HepG2 (cell line): ENCODE measurements around the gene GINM1. TPM values are rescaled to one million over a fixed set of nuclear protein-coding genes. Genes with fewer than 3 reads are reported as not detected.
A peak's percentile ranks its signal among the peaks of the same experiment; 100 is the strongest.

ENCODE experiments used
- ARNTL ChIP-seq: sonication (generic); formaldehyde crosslinking; IDR thresholded peaks from 2 replicates; pipeline ENCODE4 v1.4.0; 2020; ENCODE audit warnings: mild to moderate bottlenecking, missing genetic modification reagents
- CHCHD3 ChIP-seq: sonication (generic); formaldehyde crosslinking; IDR thresholded peaks from 2 replicates; pipeline ENCODE4 v1.8.0; 2022; ENCODE audit warnings: mild to moderate bottlenecking, missing genetic modification reagents, moderate library complexity
- DMAP1 ChIP-seq: IDR thresholded peaks from 2 replicates; pipeline ENCODE4 v1.6.1; 2016
- DMTF1 ChIP-seq: sonication (generic); formaldehyde crosslinking; IDR thresholded peaks from 2 replicates; pipeline ENCODE4 v1.4.0; 2020; ENCODE audit warnings: mild to moderate bottlenecking, missing genetic modification reagents
- EP300 ChIP-seq, 3 experiments: sonication (generic) in 1 of 3; formaldehyde crosslinking in 1 of 3; IDR thresholded peaks; 2 replicates each; pipeline versions ENCODE4 v1.5.1 to v1.6.1; 2011 to 2020; ENCODE audit warnings: low read depth in 2 of 3, low read length in 2 of 3, borderline replicate concordance in 1 of 3, improper control_type of control experiment in 1 of 3, mild to moderate bottlenecking in 1 of 3, missing genetic modification reagents in 1 of 3, moderate library complexity in 1 of 3
- ETV5 ChIP-seq: IDR thresholded peaks from 2 replicates; pipeline ENCODE4 v1.6.1; 2018; ENCODE audit warnings: missing biosample characterization, missing genetic modification reagents, inconsistent platforms, borderline replicate concordance
- HOXA7 ChIP-seq: sonication (generic); formaldehyde crosslinking; IDR thresholded peaks from 2 replicates; pipeline ENCODE4 v1.8.1; 2022; ENCODE audit warnings: mild to moderate bottlenecking, missing genetic modification reagents, moderate library complexity
- ISL2 ChIP-seq: sonication (generic); formaldehyde crosslinking; IDR thresholded peaks from 2 replicates; pipeline ENCODE4 v1.5.0; 2020; ENCODE audit warnings: missing genetic modification reagents
- KAT2B ChIP-seq: fragments of 150-350 bp; IDR thresholded peaks from 2 replicates; pipeline ENCODE4 v1.6.1; 2014; ENCODE audit warnings: low read depth, low read length, borderline replicate concordance
- KDM5B ChIP-seq: sonication (generic); formaldehyde crosslinking; IDR thresholded peaks from 2 replicates; pipeline ENCODE4 v1.4.0; 2020; ENCODE audit warnings: missing genetic modification reagents, mild to moderate bottlenecking, borderline replicate concordance
- MED8 ChIP-seq: sonication (generic); formaldehyde crosslinking; IDR thresholded peaks from 2 replicates; pipeline ENCODE4 v1.8.1; 2023; ENCODE audit warnings: mild to moderate bottlenecking, missing genetic modification reagents; ENCODE audit not compliant: insufficient replicate concordance
- MIER3 ChIP-seq: IDR thresholded peaks from 2 replicates; pipeline ENCODE4 v1.6.1; 2016; ENCODE audit warnings: missing compliant biosample characterization, borderline replicate concordance
- MIXL1 ChIP-seq: IDR thresholded peaks from 2 replicates; pipeline ENCODE4 v1.6.1; 2016
- MTA1 ChIP-seq: sonication (generic); formaldehyde crosslinking; IDR thresholded peaks from 2 replicates; pipeline ENCODE4 v1.4.0; 2020; ENCODE audit warnings: missing genetic modification reagents, mild to moderate bottlenecking, borderline replicate concordance
- NR2C2 ChIP-seq: sonication (generic); formaldehyde crosslinking; IDR thresholded peaks from 2 replicates; pipeline ENCODE4 v1.4.0; 2020; ENCODE audit warnings: missing genetic modification reagents, mild to moderate bottlenecking, moderate library complexity, borderline replicate concordance
- TRIM22 ChIP-seq: fragments of 450-650 bp; IDR thresholded peaks from 2 replicates; pipeline ENCODE4 v1.6.1; 2017
- ZBTB7A ChIP-seq: sonication (generic); formaldehyde crosslinking; IDR thresholded peaks from 2 replicates; pipeline ENCODE4 v1.8.0; 2022; ENCODE audit warnings: mild to moderate bottlenecking, missing genetic modification reagents
- ZNF136 ChIP-seq: sonication (generic); formaldehyde crosslinking; IDR thresholded peaks from 2 replicates; pipeline ENCODE4 v1.8.1; 2022; ENCODE audit warnings: low read depth, mild to moderate bottlenecking, moderate library complexity, missing genetic modification reagents
- ZNF276 ChIP-seq: sonication (generic); formaldehyde crosslinking; IDR thresholded peaks from 2 replicates; pipeline ENCODE4 v1.4.0; 2020; ENCODE audit warnings: mild to moderate bottlenecking, low read depth, missing genetic modification reagents
- ZNF788 ChIP-seq: sonication (generic); formaldehyde crosslinking; IDR thresholded peaks from 2 replicates; pipeline ENCODE4 v1.5.0; 2020; ENCODE audit warnings: mild to moderate bottlenecking, missing genetic modification reagents, borderline replicate concordance
- polyA plus RNA-seq, 8 experiments: library from polyadenylated mRNA; depleted of rRNA in 3 of 8; stranded (reverse) in 7 of 8; unstranded in 1 of 8; fragments of >200 nt; fragmentation: Illumina TruSeq in 4 of 8; extraction: Trizol in 4 of 8; gene quantifications; 2 replicates each; pipeline versions ENCODE4 v1.2.1 to v1.2.3, GENCODE V29; 2011 to 2016; ENCODE audit warnings: low read depth in 4 of 8, missing spikeins in 1 of 8, mixed read lengths in 1 of 8; ENCODE audit not compliant: insufficient read depth in 1 of 8
- total RNA-seq, 5 experiments: library from RNA; depleted of rRNA; stranded (reverse); fragments of >200 nt; fragmentation: Illumina TruSeq; extraction: Trizol; gene quantifications; 2 replicates each; pipeline ENCODE4 v1.2.3, GENCODE V29; 2016; ENCODE audit warnings: low read depth in 1 of 5
- TF ChIP-seq, protein P1 (sequence below): sonication (generic); formaldehyde crosslinking; IDR thresholded peaks from 2 replicates; pipeline ENCODE4 v1.4.0; 2020; ENCODE audit warnings: missing genetic modification reagents

The GINM1 gene
- total and polyA plus RNA-seq, 2 of the 13 experiments (the other 11 are each of a cell fraction or from before 2014, with no cell fraction given), result 19.4 to 27.5 TPM

- TF ChIP-seq MIXL1 (CRISPR knock-in tag) (no peak), HOXA7 (CRISPR knock-in tag) (no peak), ETV5 (CRISPR knock-in tag) (0 out of 2 replicates have a peak, but pooled peaks have one; percentile 47), KAT2B (no peak), KDM5B (peak; percentile 91), MTA1 (CRISPR knock-in tag) (peak; percentile 79; the same call in 1 of the 2 replicates), MIER3 (no peak), DMAP1 (peak; percentile 52; the same call in 1 of the 2 replicates), ZNF276 (peak; percentile 74; the same call in 1 of the 2 replicates), EP300 (IDR thresholded peaks at IDR 0.05; ENCODE audit: low read depth in 2 of 2, low read length in 2 of 2) (no peak), EP300 (CRISPR knock-in tag; IDR thresholded peaks at IDR 0.05; ENCODE audit: borderline replicate concordance) (no peak), ISL2 (no peak; the same call in 1 of the 2 replicates), MED8 (no peak), ZBTB7A (no peak), DMTF1 (no peak), ZNF136 (peak; percentile 98), TRIM22 (no peak), CHCHD3 (CRISPR knock-in tag) (0 out of 2 replicates have a peak, but pooled peaks have one; percentile 38), ZNF788 (peak; percentile 75), ARNTL (peak; percentile 34; the same call in 1 of the 2 replicates), NR2C2 (CRISPR knock-in tag) (peak; percentile 46; the same call in 1 of the 2 replicates)
- TF ChIP-seq, protein P1, sequence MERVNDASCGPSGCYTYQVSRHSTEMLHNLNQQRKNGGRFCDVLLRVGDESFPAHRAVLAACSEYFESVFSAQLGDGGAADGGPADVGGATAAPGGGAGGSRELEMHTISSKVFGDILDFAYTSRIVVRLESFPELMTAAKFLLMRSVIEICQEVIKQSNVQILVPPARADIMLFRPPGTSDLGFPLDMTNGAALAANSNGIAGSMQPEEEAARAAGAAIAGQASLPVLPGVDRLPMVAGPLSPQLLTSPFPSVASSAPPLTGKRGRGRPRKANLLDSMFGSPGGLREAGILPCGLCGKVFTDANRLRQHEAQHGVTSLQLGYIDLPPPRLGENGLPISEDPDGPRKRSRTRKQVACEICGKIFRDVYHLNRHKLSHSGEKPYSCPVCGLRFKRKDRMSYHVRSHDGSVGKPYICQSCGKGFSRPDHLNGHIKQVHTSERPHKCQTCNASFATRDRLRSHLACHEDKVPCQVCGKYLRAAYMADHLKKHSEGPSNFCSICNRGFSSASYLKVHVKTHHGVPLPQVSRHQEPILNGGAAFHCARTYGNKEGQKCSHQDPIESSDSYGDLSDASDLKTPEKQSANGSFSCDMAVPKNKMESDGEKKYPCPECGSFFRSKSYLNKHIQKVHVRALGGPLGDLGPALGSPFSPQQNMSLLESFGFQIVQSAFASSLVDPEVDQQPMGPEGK (CRISPR knock-in tag), result no peak
Observed at GRCh38 chr6:149566410-149567193, 427 bp downstream of the GINM1 start (continued).
